A673 (cell line): Measurements from ENCODE around the gene C10orf62.

Source experiments
- EZH2 ChIP-seq: fragments of 200-600 bp; sonication (generic); IDR thresholded peaks from 2 replicates; pipeline ENCODE4 v1.6.1; 2017; ENCODE audit warnings: borderline replicate concordance, low read depth, mild to moderate bottlenecking, mixed read lengths, antibody characterized with exemption, low read length; ENCODE audit not compliant: poor library complexity, severe bottlenecking
- TF ChIP-seq, protein P1 (sequence below): fragments of 300-800, 200-600 bp; sonication (generic); conservative IDR thresholded peaks from 2 replicates; pipeline ENCODE4 v1.5.1; 2017; ENCODE audit warnings: low read depth, mild to moderate bottlenecking, antibody characterized with exemption, low read length, moderate library complexity, mixed read lengths

DNA sequence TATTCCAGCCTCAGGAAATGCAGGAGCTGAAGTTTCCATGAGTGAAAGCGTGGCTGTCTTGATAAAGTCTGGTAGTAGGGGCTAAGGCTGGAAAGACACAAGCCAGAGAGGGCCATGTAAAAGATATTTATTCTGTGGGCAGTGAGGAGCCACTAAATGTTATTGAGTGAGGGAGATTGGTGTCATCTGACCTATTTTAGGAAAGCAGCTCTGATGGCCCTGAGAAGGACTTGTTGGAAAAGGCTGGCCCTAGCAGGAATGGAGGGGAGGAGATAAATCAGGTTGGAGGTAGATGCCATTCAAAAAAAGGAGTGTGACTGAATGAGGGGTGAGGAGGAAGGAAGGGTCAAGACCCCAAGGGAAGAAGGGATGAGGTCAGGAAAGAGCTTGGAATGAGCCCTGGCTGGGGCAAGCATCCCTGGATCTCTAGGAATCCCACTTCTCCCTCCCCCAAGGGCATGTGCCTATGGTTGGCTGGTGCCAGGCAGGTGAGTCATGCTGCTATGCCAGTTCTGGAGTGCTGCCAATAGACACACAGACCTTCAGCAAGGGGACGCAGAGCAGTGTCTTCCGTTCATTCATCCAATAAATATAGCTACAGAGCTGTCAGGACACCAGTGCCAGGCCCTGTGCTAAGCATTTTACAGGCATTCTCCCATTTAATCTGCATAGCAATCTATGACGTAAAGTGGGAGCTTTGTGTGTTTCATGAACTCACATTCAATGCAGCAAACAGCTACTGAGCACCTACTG lies 15.0 kb upstream of the C10orf62 start:
- TF ChIP-seq, protein P1, sequence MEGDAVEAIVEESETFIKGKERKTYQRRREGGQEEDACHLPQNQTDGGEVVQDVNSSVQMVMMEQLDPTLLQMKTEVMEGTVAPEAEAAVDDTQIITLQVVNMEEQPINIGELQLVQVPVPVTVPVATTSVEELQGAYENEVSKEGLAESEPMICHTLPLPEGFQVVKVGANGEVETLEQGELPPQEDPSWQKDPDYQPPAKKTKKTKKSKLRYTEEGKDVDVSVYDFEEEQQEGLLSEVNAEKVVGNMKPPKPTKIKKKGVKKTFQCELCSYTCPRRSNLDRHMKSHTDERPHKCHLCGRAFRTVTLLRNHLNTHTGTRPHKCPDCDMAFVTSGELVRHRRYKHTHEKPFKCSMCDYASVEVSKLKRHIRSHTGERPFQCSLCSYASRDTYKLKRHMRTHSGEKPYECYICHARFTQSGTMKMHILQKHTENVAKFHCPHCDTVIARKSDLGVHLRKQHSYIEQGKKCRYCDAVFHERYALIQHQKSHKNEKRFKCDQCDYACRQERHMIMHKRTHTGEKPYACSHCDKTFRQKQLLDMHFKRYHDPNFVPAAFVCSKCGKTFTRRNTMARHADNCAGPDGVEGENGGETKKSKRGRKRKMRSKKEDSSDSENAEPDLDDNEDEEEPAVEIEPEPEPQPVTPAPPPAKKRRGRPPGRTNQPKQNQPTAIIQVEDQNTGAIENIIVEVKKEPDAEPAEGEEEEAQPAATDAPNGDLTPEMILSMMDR = no peak
- TF ChIP-seq EZH2 = no peak
